DMS79 treated with DMSO at 0.1 percent for 48 hours (cell line): ENCODE data around the gene SH3YL1.

Experiments used
- DNase-seq: peaks from one replicate; lab custom pipeline; 2025; lab: John Stamatoyannopoulos, UW

SH3YL1 gene

GRCh38 chr2:213932-214693 lies 49.7 kb downstream of the SH3YL1 start:
- no peak for DNase-seq

- DNase-seq, result no peak
These were observed 52.2 kb downstream of the SH3YL1 start for GRCh38 chr2:211486-212184.

GRCh38 chr2:210660-211059 lies 53.2 kb downstream of the SH3YL1 start:
- DNase-seq, result no peak

GRCh38 chr2:209470-209869 lies 54.4 kb downstream of the SH3YL1 start:
- no peak for DNase-seq

- no peak for DNase-seq
These were observed 55.5 kb downstream of the SH3YL1 start for GRCh38 chr2:208335-208734.

GRCh38 chr2:203984-204383 lies 59.8 kb downstream of the SH3YL1 start:
- DNase-seq, result no peak

- no peak for DNase-seq
These were observed 60.4 kb downstream of the SH3YL1 start for GRCh38 chr2:203401-203800.

- no peak for DNase-seq
These were observed 60.9 kb downstream of the SH3YL1 start for GRCh38 chr2:202945-203344.

- no peak for DNase-seq
These were observed 62.0 kb downstream of the SH3YL1 start for GRCh38 chr2:201648-202433.

GRCh38 chr2:199041-199966 lies 64.5 kb downstream of the SH3YL1 start:
- DNase-seq, result no peak

GRCh38 chr2:196406-196805 lies 67.4 kb downstream of the SH3YL1 start:
- DNase-seq, result no peak

- no peak for DNase-seq
These were observed 67.9 kb downstream of the SH3YL1 start for GRCh38 chr2:195932-196331.

GRCh38 chr2:193141-193671 lies 70.6 kb downstream of the SH3YL1 start:
- no peak for DNase-seq

GRCh38 chr2:191311-192190 lies 72.3 kb downstream of the SH3YL1 start:
- DNase-seq, result no peak

GRCh38 chr2:187825-188224 lies 76.0 kb downstream of the SH3YL1 start:
- no peak for DNase-seq

- DNase-seq, result no peak
These were observed 78.6 kb downstream of the SH3YL1 start for GRCh38 chr2:185221-185620.

GRCh38 chr2:184695-185094 lies 79.1 kb downstream of the SH3YL1 start:
- no peak for DNase-seq

GRCh38 chr2:182509-183122 lies 81.2 kb downstream of the SH3YL1 start:
- no peak for DNase-seq

- no peak for DNase-seq
These were observed 83.5 kb downstream of the SH3YL1 start for GRCh38 chr2:180311-180710.

- no peak for DNase-seq
These were observed 83.9 kb downstream of the SH3YL1 start for GRCh38 chr2:179886-180285.
